SK-N-MC (cell line): Measurements from ENCODE around the gene SLC28A2.
"Not testable (repeated sequence)": the region's sequence is repeated elsewhere in the genome, so short reads cannot be mapped to it uniquely, and the experiment has no call there.

Experiments used
- EZH2 ChIP-seq: fragments of 200-600 bp; sonication (generic); IDR thresholded peaks from one replicate; pipeline ENCODE4 v1.6.1; 2017; ENCODE audit warnings: antibody characterized with exemption
- FOXP2 ChIP-seq: optimal IDR thresholded peaks from 2 replicates; pipeline ENCODE3; 2011; ENCODE audit warnings: mild to moderate bottlenecking, moderate library complexity; ENCODE audit not compliant: insufficient read depth; ENCODE audit errors: extremely low read length, control extremely low read depth
- POLR2AphosphoS5 ChIP-seq: IDR thresholded peaks from 2 replicates; pipeline ENCODE4 v1.6.1; 2012; ENCODE audit warnings: mild to moderate bottlenecking, low read depth, low read length, borderline replicate concordance

DNA sequence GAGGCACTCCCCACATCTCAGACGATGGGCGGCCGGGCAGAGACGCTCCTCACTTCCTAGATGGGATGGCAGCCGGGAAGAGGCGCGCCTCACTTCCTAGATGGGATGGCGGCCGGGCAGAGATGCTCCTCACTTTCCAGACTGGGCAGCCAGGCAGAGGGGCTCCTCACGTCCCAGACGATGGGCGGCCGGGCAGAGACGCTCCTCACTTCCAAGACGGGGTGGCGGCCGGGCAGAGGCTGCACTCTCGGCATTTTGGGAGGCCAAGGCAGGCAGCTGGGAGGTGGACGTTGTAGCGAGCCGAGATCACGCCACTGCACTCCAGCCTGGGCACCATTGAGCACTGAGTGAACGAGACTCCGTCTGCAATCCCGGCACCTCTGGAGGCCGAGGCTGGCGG, 41.3 kb downstream of the SLC28A2 start:
- TF ChIP-seq POLR2AphosphoS5, EZH2, FOXP2: not testable (repeated sequence)
